Spleen (tissue), 11 donors: ENCODE results near the gene PIAS4. TPM values are rescaled to one million over a fixed set of nuclear protein-coding genes. Genes with fewer than 3 reads are reported as not detected.

Source experiments
- DNase-seq: peaks from one replicate; pipeline ENCODE4 v3.0.0-alpha.2; 2020
- H3K27ac ChIP-seq, 8 donors: fragments of 200-600 bp; sonication (generic) in 7 of 8; 1 replicate in 4 of 8; 2 replicates in 4 of 8; pipeline versions ENCODE4 v1.5.0 to v1.8.0; 2016 to 2021; ENCODE audit warnings: inconsistent platforms in 4 of 8, mild to moderate bottlenecking in 4 of 8, moderate library complexity in 1 of 8
- H3K27me3 ChIP-seq, 7 donors: fragments of 200-600 bp; sonication (generic) in 6 of 7; replicated peaks in 1 of 7; 1 replicate in 4 of 7; 2 replicates in 3 of 7; pipeline versions ENCODE4 v1.5.0 to v1.8.0; 2016 to 2021; ENCODE audit warnings: inconsistent platforms in 3 of 7, mild to moderate bottlenecking in 1 of 7
- H3K36me3 ChIP-seq, 6 donors: fragments of 200-600 bp; sonication (generic) in 5 of 6; 1 replicate in 4 of 6; 2 replicates in 2 of 6; pipeline versions ENCODE4 v1.5.0 to v1.8.0; 2016 to 2021; ENCODE audit warnings: inconsistent platforms in 2 of 6
- H3K4me1 ChIP-seq, 6 donors: fragments of 200-600 bp; sonication (generic) in 5 of 6; 1 replicate in 3 of 6; 2 replicates in 3 of 6; pipeline versions ENCODE4 v1.5.0 to v1.8.0; 2016 to 2021; ENCODE audit warnings: inconsistent platforms in 3 of 6
- H3K4me3 ChIP-seq, 8 donors: fragments of 200-600 bp; sonication (generic) in 7 of 8; 1 replicate in 4 of 8; 2 replicates in 4 of 8; pipeline versions ENCODE4 v1.5.0 to v1.8.0; 2016 to 2021; ENCODE audit warnings: inconsistent platforms in 4 of 8, mild to moderate bottlenecking in 4 of 8, moderate library complexity in 2 of 8
- H3K9me3 ChIP-seq, 8 donors: fragments of 200-600 bp; sonication (generic) in 7 of 8; 1 replicate in 4 of 8; 2 replicates in 4 of 8; pipeline versions ENCODE4 v1.5.0 to v1.8.0; 2016 to 2021; ENCODE audit warnings: inconsistent platforms in 4 of 8
- CTCF ChIP-seq, 11 experiments: fragments of 200-600 bp in 7 of 11; fragments of 450-650 bp in 4 of 11; sonication (generic) in 4 of 11; IDR thresholded peaks in 8 of 11; conservative IDR thresholded peaks in 3 of 11; 1 replicate in 7 of 11; 2 replicates in 4 of 11; pipeline versions ENCODE4 v1.4.0 to v1.8.0; 2016 to 2021; ENCODE audit warnings: antibody characterized with exemption in 11 of 11, inconsistent platforms in 4 of 11, mild to moderate bottlenecking in 1 of 11
- POLR2A ChIP-seq, 3 donors: fragments of 450-650 bp; IDR thresholded peaks; one replicate each; pipeline ENCODE4 v1.5.1; 2017; ENCODE audit warnings: antibody characterized with exemption in 3 of 3, mild to moderate bottlenecking in 1 of 3
- POLR2AphosphoS5 ChIP-seq, 3 donors: sonication (generic); formaldehyde crosslinking; IDR thresholded peaks; one replicate each; pipeline ENCODE4 v1.5.1; 2017; ENCODE audit warnings: antibody characterized with exemption in 3 of 3
- WGBS, 5 donors: extraction: QIAGEN DNeasy Blood & Tissue Kit in 3 of 5; methylation state at CpG; one replicate each; pipeline versions ENCODE4 v1.1.5 to v1.1.7; 2013 to 2018; 5-methylcytosine and 5-hydroxymethylcytosine counted together
- intact Hi-C: fragments of 100-400 bp; cut with DNase I; formaldehyde crosslinking; loops from one replicate; pipeline ENCODE4 v1.15.0; 2023; ENCODE audit warnings: low total_unique reads
- polyA plus RNA-seq, 3 donors: library from polyadenylated mRNA; stranded (reverse); fragments of 200-250 nt; gene quantifications; one replicate each; pipeline ENCODE4 v1.2.1, GENCODE V29; 2013
- total RNA-seq, 7 donors: library from RNA; depleted of rRNA in 3 of 7; stranded (reverse); fragments of >200 nt in 3 of 7; fragmentation: NEBNext Ultra II Directional in 4 of 7; extraction: Animal tissue kit (Norgen Biotek cat#: 25700) in 4 of 7; gene quantifications; one replicate each; pipeline versions ENCODE4 v1.1.0 to v1.2.1, GENCODE V29; 2016 to 2021
- donor health status: healthy with polysubstance abuse.
- donor health status: DM: no; HTN: no; CAD: no; lungs with moderate emphysema.
- donor health status: DM: no; HTN: no; CAD: no.
- donor health status: Bipolar disorder and iron deficiency.
- donor health status: healthy.
- donor health status: DM: no; HTN: no; CAD: no.
- donor health status: DM: yes; HTN: yes; CAD: no.

The PIAS4 gene
- total and polyA plus RNA-seq, 10 donors: 6.2 to 30.5 (median 22.3) TPM

GRCh38 chr19:4077800-4078684 is 70.5 kb downstream of the PIAS4 start:
- peak; percentile 56 to 65 (median 63) for TF ChIP-seq POLR2AphosphoS5 (IDR thresholded peaks at IDR 0.05)
- TF ChIP-seq CTCF (IDR thresholded peaks at IDR 0.05 in 8 of 11, conservative IDR thresholded peaks at IDR 0.05 in 3 of 11): no peak
- no peak for TF ChIP-seq POLR2A (IDR thresholded peaks at IDR 0.05)
- peak overlapping the region; percentile 31 to 75 (median 45) for H3K4me3 ChIP-seq
- H3K27me3 ChIP-seq: no peaks in the 10 kb centered on the region
- intact Hi-C loops: no loop called here
- DNase-seq: peak; percentile 93
- no peaks in the 10 kb centered on the region for H3K36me3 ChIP-seq
- peaks cover 8 to 70% (median 23%) of the 10 kb centered on the region in 6 donors for H3K4me1 ChIP-seq
- WGBS, 5 donors: 2 to 20% (median 12%) methylated on average over 16 to 32 of the region's 33 CpGs
- H3K9me3 ChIP-seq: no peaks in the 10 kb centered on the region
- H3K27ac ChIP-seq: peak overlapping the region; percentile 83 to 95 (median 92)

GRCh38 chr19:4080473-4080872 is 72.9 kb downstream of the PIAS4 start:
- no peaks in the 10 kb centered on the region for H3K36me3 ChIP-seq
- no peaks in the 10 kb centered on the region for H3K9me3 ChIP-seq
- TF ChIP-seq POLR2A (IDR thresholded peaks at IDR 0.05) (no peak), CTCF (IDR thresholded peaks at IDR 0.05 in 8 of 11, conservative IDR thresholded peaks at IDR 0.05 in 3 of 11) (no peak), POLR2AphosphoS5 (IDR thresholded peaks at IDR 0.05) (no peak)
- WGBS, 5 donors: 70 to 91% (median 83%) methylated on average over 6 of the region's 6 CpGs
- peaks cover 23 to 89% (median 41%) of the 10 kb centered on the region in 6 donors for H3K4me1 ChIP-seq
- intact Hi-C loops: no loop called here
- DNase-seq: no peak
- H3K27ac ChIP-seq: no peak overlapping the region
- no peak overlapping the region for H3K4me3 ChIP-seq
- no peaks in the 10 kb centered on the region for H3K27me3 ChIP-seq

- H3K4me3 ChIP-seq: no peak overlapping the region
- 20 to 50% (median 29%) methylated on average over 1 to 2 of the region's 2 CpGs for WGBS, 5 donors
- no peak for TF ChIP-seq CTCF (IDR thresholded peaks at IDR 0.05 in 8 of 11, conservative IDR thresholded peaks at IDR 0.05 in 3 of 11)
- no peak for TF ChIP-seq POLR2A (IDR thresholded peaks at IDR 0.05)
- TF ChIP-seq POLR2AphosphoS5 (IDR thresholded peaks at IDR 0.05): no peak
- H3K27me3 ChIP-seq: no peaks in the 10 kb centered on the region
- no peaks in the 10 kb centered on the region for H3K9me3 ChIP-seq
- no peak for DNase-seq
- peak overlapping the region in 3 of 8 donors; percentile 23 to 67 (median 56) for H3K27ac ChIP-seq
- H3K36me3 ChIP-seq: no peaks in the 10 kb centered on the region
- intact Hi-C loops: no loop called here
- peaks cover 23 to 95% (median 48%) of the 10 kb centered on the region in 6 donors for H3K4me1 ChIP-seq
These were observed 74.0 kb downstream of the PIAS4 start for GRCh38 chr19:4081441-4082129.

GRCh38 chr19:4082172-4082571 is 74.6 kb downstream of the PIAS4 start:
- H3K4me1 ChIP-seq: peaks cover 23 to 95% (median 48%) of the 10 kb centered on the region in 6 donors
- H3K9me3 ChIP-seq: no peaks in the 10 kb centered on the region
- no peaks in the 10 kb centered on the region for H3K36me3 ChIP-seq
- DNase-seq: no peak
- 77 to 87% (median 85%) methylated on average over 7 to 9 of the region's 9 CpGs for WGBS, 5 donors
- peak overlapping the region in 3 of 8 donors; percentile 23 to 67 (median 56) for H3K27ac ChIP-seq
- TF ChIP-seq POLR2AphosphoS5 (IDR thresholded peaks at IDR 0.05) (no peak), CTCF (IDR thresholded peaks at IDR 0.05 in 8 of 11, conservative IDR thresholded peaks at IDR 0.05 in 3 of 11) (no peak), POLR2A (IDR thresholded peaks at IDR 0.05) (no peak)
- H3K27me3 ChIP-seq: no peaks in the 10 kb centered on the region
- intact Hi-C loops: no loop called here
- H3K4me3 ChIP-seq: no peak overlapping the region
